MM.1S (cell line): Measurements from ENCODE around the gene CX3CL1.
"Not testable (repeated sequence)": the region's sequence is repeated elsewhere in the genome, so short reads cannot be mapped to it uniquely, and the experiment has no call there.

ENCODE experiments used
- DNase-seq: peaks from one replicate; pipeline ENCODE4 v3.0.0-alpha.2; 2015
- H2AFZ ChIP-seq: fragments of 300-600 bp; sonication (generic); 2 replicates; pipeline ENCODE4 v1.6.0; 2016; ENCODE audit warnings: antibody characterized with exemption, low read length
- H3F3A ChIP-seq: fragments of 300-600 bp; sonication (generic); 2 replicates; pipeline ENCODE4 v1.6.1; 2016; ENCODE audit warnings: mild to moderate bottlenecking, antibody characterized with exemption, low read length, moderate library complexity, mixed read lengths; ENCODE audit not compliant: insufficient read depth
- H3K27ac ChIP-seq: fragments of 300-600 bp; sonication (generic); 2 replicates; pipeline ENCODE4 v1.5.1; 2016; ENCODE audit warnings: mild to moderate bottlenecking, low read length
- H3K27me3 ChIP-seq: fragments of 300-600 bp; sonication (generic); replicated peaks from 2 replicates; pipeline ENCODE4 v1.6.0; 2016; ENCODE audit warnings: low read length; ENCODE audit not compliant: insufficient read depth
- H3K36me3 ChIP-seq: fragments of 300-600 bp; sonication (generic); replicated peaks from 2 replicates; pipeline ENCODE4 v1.6.1; 2016; ENCODE audit warnings: mild to moderate bottlenecking, low read length, mixed read lengths; ENCODE audit not compliant: insufficient read depth
- H3K4me1 ChIP-seq: fragments of 300-600 bp; sonication (generic); 2 replicates; pipeline ENCODE4 v1.6.1; 2016; ENCODE audit warnings: low read length, mixed read lengths
- H3K4me2 ChIP-seq: fragments of 300-600 bp; sonication (generic); 2 replicates; pipeline ENCODE4 v1.6.0; 2016; ENCODE audit warnings: low read depth, low read length
- H3K4me3 ChIP-seq: fragments of 300-600 bp; sonication (generic); 2 replicates; pipeline ENCODE4 v1.5.1; 2016; ENCODE audit warnings: low read length, mixed read lengths
- H3K79me2 ChIP-seq: fragments of 300-600 bp; sonication (generic); 2 replicates; pipeline ENCODE4 v1.6.1; 2016; ENCODE audit warnings: mixed run types, low read length, mixed read lengths
- H3K9ac ChIP-seq: fragments of 300-600 bp; sonication (generic); 2 replicates; pipeline ENCODE4 v1.6.1; 2016; ENCODE audit warnings: low read length, mixed read lengths
- H3K9me2 ChIP-seq: fragments of 300-600 bp; sonication (generic); replicated peaks from 2 replicates; pipeline ENCODE4 v1.6.1; 2016; ENCODE audit warnings: mild to moderate bottlenecking, low read length, mixed read lengths; ENCODE audit not compliant: insufficient read depth
- H3K9me3 ChIP-seq: fragments of 300-600 bp; sonication (generic); replicated peaks from 2 replicates; pipeline ENCODE4 v1.6.1; 2016; ENCODE audit warnings: mild to moderate bottlenecking, low read length, mixed read lengths; ENCODE audit not compliant: insufficient read depth
- H4K20me1 ChIP-seq: fragments of 300-600 bp; sonication (generic); 2 replicates; pipeline ENCODE4 v1.6.1; 2016; ENCODE audit warnings: mild to moderate bottlenecking, low read length, moderate library complexity, mixed read lengths; ENCODE audit not compliant: insufficient read depth
- EZH2 ChIP-seq: fragments of 300-600 bp; sonication (generic); optimal IDR thresholded peaks from 2 replicates; pipeline ENCODE3; 2017; ENCODE audit warnings: low read depth, mild to moderate bottlenecking, antibody characterized with exemption, low read length, mixed read lengths
- EZH2phosphoT487 ChIP-seq: fragments of 300-600 bp; sonication (generic); IDR thresholded peaks from 2 replicates; pipeline ENCODE4 v1.6.1; 2018; ENCODE audit warnings: antibody characterized with exemption, low read length
- TF ChIP-seq, protein P1 (sequence below): fragments of 300-600 bp; sonication (generic); IDR thresholded peaks from 2 replicates; pipeline ENCODE4 v1.5.1; 2016; ENCODE audit warnings: antibody characterized with exemption, low read length, mixed read lengths

Gene CX3CL1

DNA sequence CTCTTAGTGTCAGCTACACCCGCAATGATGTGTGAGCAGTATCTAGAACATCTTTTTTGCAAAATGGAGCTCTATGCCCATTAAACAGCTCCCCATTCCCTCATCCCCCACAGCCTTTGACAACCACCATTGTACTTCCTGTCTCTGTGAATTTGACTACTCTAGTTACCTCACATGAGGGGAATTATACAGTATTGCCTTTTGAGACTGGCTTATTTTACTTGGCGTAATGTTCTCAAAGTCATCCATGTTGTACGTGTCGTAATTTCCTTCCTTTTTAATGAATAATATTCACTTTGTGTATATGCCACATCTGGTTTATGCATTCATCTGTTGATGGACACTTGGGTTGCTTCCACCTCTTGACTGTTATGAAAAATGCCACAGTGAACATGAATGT lies 36.9 kb upstream of the CX3CL1 start:
- no peak overlapping the region for H3K9ac ChIP-seq
- no peak overlapping the region for H3K27ac ChIP-seq
- H3K9me3 ChIP-seq, result no peaks in the 10 kb centered on the region
- H3F3A ChIP-seq, result no peaks in the 10 kb centered on the region
- H3K27me3 ChIP-seq, result no peaks in the 10 kb centered on the region
- H3K79me2 ChIP-seq, result no peaks in the 10 kb centered on the region
- no peak overlapping the region for H3K4me3 ChIP-seq
- H3K36me3 ChIP-seq, result no peaks in the 10 kb centered on the region
- H3K9me2 ChIP-seq, result no peaks in the 10 kb centered on the region
- no peak for DNase-seq
- no peak for TF ChIP-seq EZH2phosphoT487
- TF ChIP-seq, protein P1, sequence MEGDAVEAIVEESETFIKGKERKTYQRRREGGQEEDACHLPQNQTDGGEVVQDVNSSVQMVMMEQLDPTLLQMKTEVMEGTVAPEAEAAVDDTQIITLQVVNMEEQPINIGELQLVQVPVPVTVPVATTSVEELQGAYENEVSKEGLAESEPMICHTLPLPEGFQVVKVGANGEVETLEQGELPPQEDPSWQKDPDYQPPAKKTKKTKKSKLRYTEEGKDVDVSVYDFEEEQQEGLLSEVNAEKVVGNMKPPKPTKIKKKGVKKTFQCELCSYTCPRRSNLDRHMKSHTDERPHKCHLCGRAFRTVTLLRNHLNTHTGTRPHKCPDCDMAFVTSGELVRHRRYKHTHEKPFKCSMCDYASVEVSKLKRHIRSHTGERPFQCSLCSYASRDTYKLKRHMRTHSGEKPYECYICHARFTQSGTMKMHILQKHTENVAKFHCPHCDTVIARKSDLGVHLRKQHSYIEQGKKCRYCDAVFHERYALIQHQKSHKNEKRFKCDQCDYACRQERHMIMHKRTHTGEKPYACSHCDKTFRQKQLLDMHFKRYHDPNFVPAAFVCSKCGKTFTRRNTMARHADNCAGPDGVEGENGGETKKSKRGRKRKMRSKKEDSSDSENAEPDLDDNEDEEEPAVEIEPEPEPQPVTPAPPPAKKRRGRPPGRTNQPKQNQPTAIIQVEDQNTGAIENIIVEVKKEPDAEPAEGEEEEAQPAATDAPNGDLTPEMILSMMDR, result no peak
- TF ChIP-seq EZH2, result no peak
- H2AFZ ChIP-seq, result no peak overlapping the region
- H4K20me1 ChIP-seq, result no peaks in the 10 kb centered on the region
- H3K4me2 ChIP-seq, result no peak overlapping the region
- no peaks in the 10 kb centered on the region for H3K4me1 ChIP-seq

DNA sequence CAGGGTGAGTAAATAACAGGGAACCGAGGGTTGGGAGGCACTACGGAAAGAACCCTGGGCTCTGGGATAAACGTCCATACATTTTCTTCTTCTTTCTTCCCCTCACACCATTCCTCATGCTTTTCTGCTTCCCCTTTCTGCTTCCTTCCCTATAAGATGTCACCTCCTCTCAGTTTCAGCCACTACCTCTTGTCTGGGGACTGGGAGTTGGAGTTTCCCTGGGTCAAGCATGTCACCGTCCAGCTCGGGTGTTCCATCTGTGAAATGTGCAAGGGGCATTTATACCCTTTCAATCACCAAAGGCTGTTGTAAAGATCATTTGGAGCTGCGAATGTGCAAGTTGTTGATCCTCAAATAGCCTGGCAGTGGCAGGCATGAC lies 31.2 kb upstream of the CX3CL1 start:
- no peak overlapping the region for H3K4me3 ChIP-seq
- H4K20me1 ChIP-seq, result no peaks in the 10 kb centered on the region
- H3K27me3 ChIP-seq, result no peaks in the 10 kb centered on the region
- H3K9ac ChIP-seq, result no peak overlapping the region
- no peaks in the 10 kb centered on the region for H3K36me3 ChIP-seq
- no peaks in the 10 kb centered on the region for H3F3A ChIP-seq
- no peaks in the 10 kb centered on the region for H3K79me2 ChIP-seq
- no peak overlapping the region for H3K4me2 ChIP-seq
- H3K9me2 ChIP-seq, result no peaks in the 10 kb centered on the region
- H3K4me1 ChIP-seq, result no peaks in the 10 kb centered on the region
- no peak overlapping the region for H3K27ac ChIP-seq
- TF ChIP-seq EZH2 (no peak), EZH2phosphoT487 (no peak)
- TF ChIP-seq, protein P1, result no peak
- DNase-seq, result no peak
- no peak overlapping the region for H2AFZ ChIP-seq
- H3K9me3 ChIP-seq, result no peaks in the 10 kb centered on the region

DNA sequence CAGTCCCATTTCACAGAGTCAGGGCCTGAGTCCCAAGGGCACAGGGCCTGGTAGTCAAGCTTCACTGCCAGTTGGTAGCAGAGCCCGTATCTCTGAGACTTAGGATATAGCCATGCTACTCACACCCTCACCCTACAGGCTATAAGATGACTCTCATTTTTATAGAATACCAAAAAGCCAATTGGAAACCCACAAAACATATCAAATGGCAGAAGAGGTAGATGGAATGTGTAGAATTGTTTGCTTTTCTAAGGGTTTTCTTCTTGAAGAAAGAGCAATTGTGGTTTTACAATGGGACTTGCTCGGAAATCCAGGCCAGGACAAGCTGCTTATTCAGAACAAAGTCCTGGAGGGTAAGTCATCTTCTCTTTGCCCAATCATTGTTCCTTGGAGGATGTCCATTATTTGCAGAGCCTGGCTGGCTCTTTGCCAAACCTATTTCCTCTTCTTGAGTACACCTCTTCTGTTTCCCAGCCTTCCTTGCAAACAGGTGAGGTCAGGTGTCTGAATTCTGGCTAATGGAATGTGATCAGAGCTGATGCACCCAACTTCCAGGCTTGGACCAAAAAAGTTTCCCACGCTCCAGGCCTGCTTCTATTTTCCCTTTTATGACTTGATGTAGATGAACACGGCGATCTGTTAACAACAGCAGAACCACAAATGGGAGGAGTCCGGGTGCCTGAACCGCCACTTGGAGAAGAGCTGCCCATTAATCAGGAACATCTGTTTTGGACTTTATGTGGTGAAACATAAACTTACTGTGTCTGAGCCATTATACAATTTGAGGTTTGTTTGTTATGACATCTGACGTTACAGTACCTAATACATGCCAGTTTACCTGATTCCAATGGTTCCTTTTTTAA lies 30.6 kb upstream of the CX3CL1 start:
- TF ChIP-seq EZH2phosphoT487, result no peak
- TF ChIP-seq EZH2, result no peak
- TF ChIP-seq, protein P1, result no peak
- H3K27me3 ChIP-seq, result no peaks in the 10 kb centered on the region
- H3K36me3 ChIP-seq, result no peaks in the 10 kb centered on the region
- H3K4me3 ChIP-seq, result no peak overlapping the region
- no peaks in the 10 kb centered on the region for H3K4me1 ChIP-seq
- no peaks in the 10 kb centered on the region for H3K9me3 ChIP-seq
- no peak overlapping the region for H3K9ac ChIP-seq
- H3K79me2 ChIP-seq, result no peaks in the 10 kb centered on the region
- no peak overlapping the region for H3K27ac ChIP-seq
- no peak for DNase-seq
- no peak overlapping the region for H3K4me2 ChIP-seq
- no peaks in the 10 kb centered on the region for H3K9me2 ChIP-seq
- H2AFZ ChIP-seq, result no peak overlapping the region
- no peaks in the 10 kb centered on the region for H3F3A ChIP-seq
- no peaks in the 10 kb centered on the region for H4K20me1 ChIP-seq

DNA sequence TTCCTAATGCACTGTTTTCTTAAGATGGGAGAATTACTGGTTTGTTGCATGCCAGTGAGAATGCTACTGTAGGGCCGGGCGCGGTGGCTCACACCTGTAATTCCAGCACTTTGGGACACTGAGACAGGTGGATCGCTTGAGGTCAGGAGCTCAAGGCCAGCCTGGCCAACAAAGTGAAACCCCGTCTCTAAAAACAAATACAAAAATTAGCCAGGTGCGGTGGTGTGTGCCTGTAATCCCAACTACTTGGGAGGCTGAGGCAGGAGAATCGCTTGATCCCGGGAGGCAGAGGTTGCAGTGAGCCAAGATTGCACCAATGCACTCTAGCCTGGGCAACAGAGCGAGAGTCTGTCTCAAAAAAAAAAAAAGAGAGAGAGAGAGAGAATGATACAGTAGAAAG lies 29.7 kb upstream of the CX3CL1 start:
- not testable (repeated sequence) for H2AFZ ChIP-seq, H3F3A ChIP-seq, H3K27ac ChIP-seq, H3K27me3 ChIP-seq, H3K4me3 ChIP-seq, DNase-seq, H3K4me1 ChIP-seq, H3K9me3 ChIP-seq, H3K9ac ChIP-seq, H3K9me2 ChIP-seq, H3K79me2 ChIP-seq, H3K36me3 ChIP-seq, H4K20me1 ChIP-seq, H3K4me2 ChIP-seq
